Measurements from ENCODE around the gene COL5A1.

COL5A1 gene

DNA sequence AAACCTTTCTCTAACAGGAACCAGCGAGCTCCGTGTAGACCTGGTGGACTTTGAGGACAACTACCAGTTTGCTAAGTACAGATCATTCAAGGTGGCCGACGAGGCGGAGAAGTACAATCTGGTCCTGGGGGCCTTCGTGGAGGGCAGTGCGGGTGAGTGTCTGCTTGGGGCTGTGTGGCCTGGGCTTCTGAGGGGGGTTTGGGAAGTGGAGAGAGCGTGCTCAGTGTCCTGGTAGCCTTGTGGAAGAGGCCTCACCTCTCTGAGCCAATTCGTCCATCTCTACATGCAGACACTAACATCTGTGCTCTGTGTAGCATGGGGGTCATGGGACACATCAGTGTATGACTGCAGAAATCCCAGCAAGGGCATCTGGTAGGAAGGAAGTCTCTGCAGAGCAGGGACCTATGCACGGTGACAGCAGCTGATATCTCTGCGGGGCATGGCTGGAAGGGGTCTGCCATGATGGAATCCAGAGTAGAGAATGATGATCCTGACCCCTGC is 244.9 kb downstream of the COL5A1 start:
- Mint-ChIP-seq H3K9me3 (no peaks in the 10 kb centered on the region), H3K4me3 (no peak overlapping the region), H3K27me3 (peaks cover 17% of the 10 kb centered on the region), H3K27ac (no peak overlapping the region), H3K36me3 (no peaks in the 10 kb centered on the region), H3K4me1 (peaks cover 4% of the 10 kb centered on the region)
- DNase-seq (ENCODE audit: low spot score in 2 of 2): no peak
- no peak for ATAC-seq (ENCODE audit: low read depth)

DNA sequence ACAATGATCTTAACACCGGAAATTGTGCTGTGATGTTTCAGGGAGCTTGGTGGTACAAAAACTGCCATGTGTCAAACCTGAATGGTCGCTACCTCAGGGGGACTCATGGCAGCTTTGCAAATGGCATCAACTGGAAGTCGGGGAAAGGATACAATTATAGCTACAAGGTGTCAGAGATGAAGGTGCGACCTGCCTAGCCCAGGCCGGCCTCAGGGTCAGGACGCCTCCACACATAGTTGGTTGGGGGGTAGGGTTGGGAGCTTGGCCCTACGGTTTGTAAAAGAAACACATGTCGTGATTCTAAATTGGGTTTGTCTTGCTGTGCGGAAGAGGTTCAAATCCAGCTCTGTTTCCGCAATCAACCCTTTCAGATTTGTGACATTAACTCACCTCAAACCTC is 245.6 kb downstream of the COL5A1 start:
- DNase-seq (ENCODE audit: low spot score in 2 of 2): no peak
- Mint-ChIP-seq H3K4me3 (no peak overlapping the region), H3K4me1 (peaks cover 4% of the 10 kb centered on the region), H3K36me3 (no peaks in the 10 kb centered on the region), H3K27ac (no peak overlapping the region), H3K27me3 (peaks cover 18% of the 10 kb centered on the region), H3K9me3 (no peaks in the 10 kb centered on the region)
- ATAC-seq (ENCODE audit: low read depth): no peak

- no peak overlapping the region for H3K4me3 Mint-ChIP-seq
- no peak overlapping the region for H3K27ac Mint-ChIP-seq
- no peak for ATAC-seq (ENCODE audit: low read depth)
Measured at GRCh38 chr9:134887686-134888602, 246.3 kb downstream of the COL5A1 start.

DNA sequence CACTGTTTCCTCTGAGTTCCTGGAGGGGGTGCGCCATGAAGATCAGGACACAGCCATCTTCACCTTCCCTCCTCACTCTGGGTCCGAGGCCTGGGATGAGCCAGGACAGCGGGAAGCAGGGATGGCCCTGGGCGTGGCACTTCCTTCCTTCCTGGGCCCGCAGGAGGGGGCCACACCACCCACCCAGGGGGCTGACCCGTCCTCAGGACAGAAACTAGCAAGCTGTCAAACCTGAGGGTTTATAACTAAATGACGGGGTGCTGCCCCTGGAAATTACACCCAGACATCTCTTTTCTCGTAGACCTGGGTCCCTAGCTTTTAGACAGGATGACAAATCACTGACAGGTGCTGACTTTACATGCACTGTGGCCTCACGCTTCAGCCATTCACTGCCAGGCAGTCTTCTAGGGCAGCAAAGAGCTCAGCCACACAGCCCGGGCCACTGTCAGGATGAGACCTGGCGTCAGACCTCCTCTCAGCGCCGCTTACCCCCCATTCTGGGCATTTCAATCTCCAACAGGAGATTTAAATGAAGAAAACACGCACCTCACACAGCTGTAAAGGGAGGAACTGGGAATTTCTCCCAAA is 247.1 kb downstream of the COL5A1 start:
- Mint-ChIP-seq H3K27ac (no peak overlapping the region), H3K4me1 (peaks cover 4% of the 10 kb centered on the region), H3K27me3 (peaks cover 20% of the 10 kb centered on the region), H3K4me3 (no peak overlapping the region), H3K9me3 (no peaks in the 10 kb centered on the region), H3K36me3 (no peaks in the 10 kb centered on the region)
- no peak for ATAC-seq (ENCODE audit: low read depth)
- DNase-seq (ENCODE audit: low spot score in 2 of 2): no peak

More at GRCh38 chr9:134887686-134888602, 246.3 kb downstream of the COL5A1 start:
- Mint-ChIP-seq H3K36me3 (no peaks in the 10 kb centered on the region), H3K27me3 (peaks cover 19% of the 10 kb centered on the region), H3K9me3 (no peaks in the 10 kb centered on the region), H3K4me1 (peaks cover 4% of the 10 kb centered on the region)
- no peak for DNase-seq (ENCODE audit: low spot score in 2 of 2)

DNA sequence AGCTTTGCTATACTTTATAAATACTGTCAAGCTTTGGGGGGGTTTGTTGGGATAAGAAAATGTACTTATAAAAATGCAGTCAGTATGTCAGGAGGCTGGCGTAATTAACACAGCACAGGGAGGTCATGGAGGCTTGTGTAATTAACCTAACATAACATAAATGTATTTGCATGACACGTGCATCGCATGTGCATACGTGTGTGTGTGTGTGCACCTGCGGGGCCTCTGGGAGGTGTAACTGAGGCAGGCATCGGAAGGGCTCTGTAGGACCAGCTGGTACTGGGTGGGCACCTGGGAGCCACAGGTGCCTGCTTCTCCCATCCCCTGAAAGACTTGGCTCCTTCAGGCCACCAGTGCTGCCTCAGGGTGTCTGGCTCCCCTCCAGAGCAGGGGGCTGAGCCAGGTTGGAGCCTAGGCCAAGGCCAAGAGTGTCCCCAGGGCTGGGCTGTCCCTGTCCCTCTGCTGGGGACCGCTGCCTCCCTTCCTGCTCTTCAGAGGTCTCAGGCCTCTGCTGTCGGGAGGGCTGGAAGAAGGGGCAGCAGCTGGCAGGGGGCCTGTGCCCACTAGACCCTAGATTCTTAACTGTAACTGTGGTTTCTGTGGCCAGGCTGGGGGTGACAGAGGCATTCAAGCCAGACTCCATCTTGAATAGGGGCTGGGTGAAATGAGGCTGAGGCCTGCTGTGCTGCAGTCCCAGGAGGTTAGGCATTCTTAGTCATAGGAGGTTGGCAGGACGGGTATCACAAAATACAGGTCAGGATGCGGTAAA is 248.0 kb downstream of the COL5A1 start:
- Mint-ChIP-seq H3K4me1 (peaks cover 4% of the 10 kb centered on the region), H3K27ac (no peak overlapping the region), H3K9me3 (no peaks in the 10 kb centered on the region), H3K27me3 (peaks cover 22% of the 10 kb centered on the region), H3K36me3 (no peaks in the 10 kb centered on the region), H3K4me3 (no peak overlapping the region)
- no peak for DNase-seq (ENCODE audit: low spot score in 2 of 2)
- ATAC-seq (ENCODE audit: low read depth): no peak

GRCh38 chr9:134890155-134890495 is 248.5 kb downstream of the COL5A1 start:
- DNase-seq (ENCODE audit: low spot score in 2 of 2): no peak
- H3K27me3 Mint-ChIP-seq: peaks cover 21% of the 10 kb centered on the region
- H3K4me1 Mint-ChIP-seq: peaks cover 4% of the 10 kb centered on the region
- H3K36me3 Mint-ChIP-seq: no peaks in the 10 kb centered on the region
- no peak for ATAC-seq (ENCODE audit: low read depth)
- no peaks in the 10 kb centered on the region for H3K9me3 Mint-ChIP-seq
- no peak overlapping the region for H3K27ac Mint-ChIP-seq
- no peak overlapping the region for H3K4me3 Mint-ChIP-seq

GRCh38 chr9:134891053-134891452 is 249.4 kb downstream of the COL5A1 start:
- Mint-ChIP-seq H3K27ac (no peak overlapping the region), H3K4me3 (no peak overlapping the region), H3K36me3 (no peaks in the 10 kb centered on the region), H3K9me3 (peaks cover 1% of the 10 kb centered on the region), H3K27me3 (peaks cover 25% of the 10 kb centered on the region), H3K4me1 (peaks cover 4% of the 10 kb centered on the region)
- DNase-seq (ENCODE audit: low spot score in 2 of 2) (no peak), ATAC-seq (ENCODE audit: low read depth) (no peak)

DNA sequence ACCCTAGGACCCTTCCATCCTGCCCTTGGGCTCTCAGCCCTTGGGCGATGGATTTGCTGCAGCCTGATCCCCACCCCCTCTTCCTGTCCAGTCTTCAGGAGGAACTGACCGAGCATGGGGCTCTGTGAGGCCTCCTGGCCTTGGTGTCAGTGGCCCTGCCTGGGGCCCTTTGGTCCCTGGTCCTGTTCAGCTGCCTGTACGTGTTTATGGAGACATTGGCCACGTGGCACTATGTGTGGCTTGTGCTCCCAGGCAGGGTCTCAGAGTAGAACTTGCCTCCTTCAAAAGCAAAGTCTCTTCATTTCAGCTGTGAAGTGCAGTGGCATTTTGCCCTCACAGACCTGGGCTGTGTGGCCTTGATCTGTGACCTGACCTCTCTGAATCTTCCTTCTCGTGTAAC is 250.1 kb downstream of the COL5A1 start:
- peaks cover 22% of the 10 kb centered on the region for H3K27me3 Mint-ChIP-seq
- DNase-seq (ENCODE audit: low spot score in 2 of 2): no peak
- no peaks in the 10 kb centered on the region for H3K36me3 Mint-ChIP-seq
- H3K4me1 Mint-ChIP-seq: peaks cover 4% of the 10 kb centered on the region
- peaks cover 1% of the 10 kb centered on the region for H3K9me3 Mint-ChIP-seq
- no peak overlapping the region for H3K4me3 Mint-ChIP-seq
- no peak for ATAC-seq (ENCODE audit: low read depth)
- no peak overlapping the region for H3K27ac Mint-ChIP-seq

GRCh38 chr9:134892221-134892620 is 250.6 kb downstream of the COL5A1 start:
- H3K4me3 Mint-ChIP-seq: no peak overlapping the region
- no peak for ATAC-seq (ENCODE audit: low read depth)
- H3K4me1 Mint-ChIP-seq: peaks cover 4% of the 10 kb centered on the region
- peaks cover 19% of the 10 kb centered on the region for H3K27me3 Mint-ChIP-seq
- no peak for DNase-seq (ENCODE audit: low spot score in 2 of 2)
- peaks cover 1% of the 10 kb centered on the region for H3K9me3 Mint-ChIP-seq
- no peaks in the 10 kb centered on the region for H3K36me3 Mint-ChIP-seq
- no peak overlapping the region for H3K27ac Mint-ChIP-seq

- Mint-ChIP-seq H3K27me3 (peaks cover 17% of the 10 kb centered on the region), H3K9me3 (peaks cover 1% of the 10 kb centered on the region), H3K36me3 (no peaks in the 10 kb centered on the region), H3K4me1 (peaks cover 2% of the 10 kb centered on the region), H3K4me3 (no peak overlapping the region), H3K27ac (no peak overlapping the region)
- ATAC-seq (ENCODE audit: low read depth) (no peak), DNase-seq (ENCODE audit: low spot score in 2 of 2) (no peak)
Measured at GRCh38 chr9:134892820-134893420, 251.3 kb downstream of the COL5A1 start.
